Measurements from ENCODE around the gene PSMD9.
"Not testable (repeated sequence)": the region's sequence is repeated elsewhere in the genome, so short reads cannot be mapped to it uniquely, and the experiment has no call there.

Gene PSMD9

GRCh38 chr12:121926874-121927706 is 38.5 kb downstream of the PSMD9 start:
- no peak for DNase-seq

DNA sequence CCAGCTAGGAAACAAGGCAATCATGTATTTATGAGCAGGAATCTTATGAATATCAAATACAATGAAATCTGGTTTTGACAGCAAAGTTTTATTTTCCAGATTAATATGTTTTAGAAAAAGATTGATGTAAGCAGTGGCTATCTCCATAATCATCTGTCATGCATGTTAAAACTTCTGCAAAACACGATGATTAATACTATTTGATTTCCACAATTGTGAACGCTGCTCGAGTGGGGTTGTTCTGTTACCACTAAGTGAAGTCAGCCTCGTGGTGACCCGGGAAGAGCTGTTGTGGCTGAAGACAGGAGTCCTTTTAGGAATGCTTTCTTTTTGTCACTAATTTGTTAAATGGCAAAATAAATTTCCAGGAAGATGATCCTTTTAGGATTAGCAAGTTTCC is 39.2 kb downstream of the PSMD9 start:
- DNase-seq, result no peak

GRCh38 chr12:121929545-121929944 is 41.0 kb downstream of the PSMD9 start:
- DNase-seq, result not testable (repeated sequence)

DNA sequence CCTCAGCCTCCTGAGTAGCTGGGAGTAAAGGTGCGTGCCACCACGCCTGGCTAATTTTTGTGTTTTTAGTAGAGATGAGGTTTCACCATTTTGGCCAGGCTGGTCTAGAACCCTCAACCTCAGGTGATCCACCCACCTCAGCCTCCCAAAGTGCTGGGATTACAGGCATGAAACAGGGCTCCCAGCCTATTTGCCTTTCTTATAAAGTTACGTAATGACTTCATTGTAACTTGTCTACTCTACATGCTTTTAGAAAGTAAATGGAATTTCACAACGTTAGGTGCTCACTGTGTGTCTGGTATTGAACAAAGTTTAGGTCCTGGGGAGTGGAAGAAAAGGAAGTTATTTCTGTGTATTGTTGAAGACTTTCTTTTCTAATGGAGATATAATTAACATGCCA is 42.3 kb downstream of the PSMD9 start:
- no peak for DNase-seq

DNA sequence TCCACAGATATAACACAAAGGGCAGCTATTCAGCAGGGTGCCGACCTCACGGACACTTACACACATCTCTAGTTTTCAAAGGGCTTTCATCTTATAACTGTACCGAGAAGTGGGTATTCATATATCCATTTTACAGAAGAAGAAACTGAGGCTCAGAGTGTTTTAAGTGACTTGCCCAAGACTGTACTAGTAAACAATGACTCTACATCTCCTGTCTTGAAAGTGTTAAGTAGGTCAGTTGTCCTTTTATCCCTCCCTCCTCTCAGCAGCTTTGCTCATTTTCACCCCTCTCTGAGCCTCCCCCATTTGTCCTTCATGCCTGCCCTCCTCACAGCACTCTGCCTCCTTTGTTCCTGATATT is 43.6 kb downstream of the PSMD9 start:
- no peak for DNase-seq

- no peak for DNase-seq
Measured at GRCh38 chr12:121932914-121933521, 44.4 kb downstream of the PSMD9 start.

DNA sequence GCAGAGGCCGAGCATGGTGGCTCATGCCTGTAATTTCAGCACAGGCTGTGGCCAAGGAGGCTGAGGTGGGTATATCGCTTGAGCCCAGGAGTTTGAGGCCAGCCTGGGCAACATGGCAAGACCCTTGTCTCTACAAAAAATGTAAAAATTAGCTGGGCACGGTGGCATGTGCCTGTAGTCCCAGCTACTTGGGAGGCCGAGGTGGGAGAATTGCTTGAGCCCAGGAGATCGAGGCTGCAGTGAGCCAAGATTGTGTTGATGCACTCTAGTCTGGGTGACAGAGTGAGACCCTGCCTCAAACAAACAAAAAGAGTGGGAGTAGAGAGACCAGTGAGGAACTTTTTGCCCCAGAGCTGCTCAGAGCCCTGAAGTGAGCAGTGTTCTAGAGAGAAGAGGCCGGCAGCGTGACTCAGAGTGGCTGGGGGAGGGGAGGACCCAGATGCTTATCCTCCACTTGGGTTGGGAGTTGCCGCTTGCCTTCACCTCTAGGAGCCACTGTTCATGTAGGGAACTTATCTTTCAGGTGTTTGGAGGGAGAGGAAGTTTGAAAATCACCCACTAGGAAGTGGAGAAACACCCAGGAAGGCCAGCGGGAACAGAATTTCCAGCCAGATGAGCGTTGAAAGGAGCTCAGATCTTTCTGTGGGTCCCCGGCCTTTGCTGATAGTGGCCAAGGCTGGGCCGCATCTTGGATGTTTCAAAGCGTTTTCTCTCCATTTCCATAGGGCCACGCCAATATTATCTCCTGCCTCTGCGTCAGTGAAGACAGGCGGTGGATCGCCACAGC is 45.1 kb downstream of the PSMD9 start:
- DNase-seq, result no peak

GRCh38 chr12:121934309-121934664 is 45.7 kb downstream of the PSMD9 start:
- no peak for DNase-seq

DNA sequence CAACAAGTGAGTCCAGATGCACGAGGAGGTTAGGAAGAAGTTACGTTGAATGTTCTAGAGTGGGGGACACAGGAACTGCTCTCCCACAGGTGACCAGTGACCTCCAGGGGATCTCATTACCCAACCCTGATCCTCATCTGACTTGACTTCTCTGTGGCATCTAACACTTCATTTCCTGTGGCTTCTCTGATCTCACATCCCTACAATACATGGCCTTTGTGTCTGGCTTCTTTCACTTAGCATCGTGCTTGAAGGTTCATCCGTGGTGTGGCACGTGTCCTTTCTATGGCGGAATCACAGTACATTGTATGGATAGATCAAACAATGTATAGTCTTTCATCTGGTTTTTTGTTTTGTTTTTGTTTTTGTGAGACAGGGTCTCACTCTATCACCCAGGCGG is 49.1 kb downstream of the PSMD9 start:
- DNase-seq, result no peak

- no peak for DNase-seq
Measured at GRCh38 chr12:121939186-121939585, 50.6 kb downstream of the PSMD9 start.

- no peak for DNase-seq
Measured at GRCh38 chr12:121939992-121940766, 51.6 kb downstream of the PSMD9 start.

- no peak for DNase-seq
Measured at GRCh38 chr12:121942145-121942718, 53.6 kb downstream of the PSMD9 start.

DNA sequence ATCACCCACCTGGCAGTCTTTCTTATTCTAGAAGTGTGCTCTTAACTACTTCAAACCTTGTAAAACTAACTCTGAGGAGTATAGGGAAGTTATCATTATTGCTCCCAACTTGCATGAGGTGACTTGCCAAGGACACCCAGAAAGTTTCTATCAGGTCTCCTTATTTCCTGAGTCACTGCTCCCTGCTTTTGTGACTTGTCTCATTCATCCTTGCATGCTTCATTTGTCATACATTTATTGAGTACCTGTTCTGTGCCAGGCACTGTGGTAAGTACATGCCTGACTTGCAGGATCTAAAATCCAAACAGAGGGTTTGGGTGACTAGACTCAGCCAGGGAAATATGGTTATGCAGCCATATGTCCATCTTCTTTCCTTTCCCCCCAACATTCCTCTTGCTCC is 55.3 kb downstream of the PSMD9 start:
- DNase-seq, result no peak

- no peak for DNase-seq
Measured at GRCh38 chr12:121946313-121947025, 57.9 kb downstream of the PSMD9 start.

DNA sequence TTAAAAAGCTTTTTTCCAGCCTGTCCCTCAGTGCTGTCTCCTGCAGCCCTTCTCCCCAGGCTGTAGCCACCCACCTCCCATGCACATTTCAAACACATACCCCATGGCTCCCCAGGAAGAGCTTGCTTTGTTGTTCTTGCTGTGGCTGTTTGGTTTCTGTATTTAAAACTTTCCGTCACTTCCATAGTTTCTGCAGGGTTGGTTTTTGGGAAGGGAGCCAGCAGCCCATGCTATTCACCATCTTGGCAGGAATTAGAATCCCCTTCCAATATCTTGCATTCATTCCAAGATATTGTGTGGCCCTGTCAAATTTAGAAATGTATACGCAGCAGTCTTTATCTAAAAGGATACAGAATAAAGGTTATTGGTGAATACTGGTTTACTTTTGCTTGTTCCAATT is 59.4 kb downstream of the PSMD9 start:
- DNase-seq, result no peak

- DNase-seq, result no peak
Measured at GRCh38 chr12:121949648-121950397, 61.2 kb downstream of the PSMD9 start.

DNA sequence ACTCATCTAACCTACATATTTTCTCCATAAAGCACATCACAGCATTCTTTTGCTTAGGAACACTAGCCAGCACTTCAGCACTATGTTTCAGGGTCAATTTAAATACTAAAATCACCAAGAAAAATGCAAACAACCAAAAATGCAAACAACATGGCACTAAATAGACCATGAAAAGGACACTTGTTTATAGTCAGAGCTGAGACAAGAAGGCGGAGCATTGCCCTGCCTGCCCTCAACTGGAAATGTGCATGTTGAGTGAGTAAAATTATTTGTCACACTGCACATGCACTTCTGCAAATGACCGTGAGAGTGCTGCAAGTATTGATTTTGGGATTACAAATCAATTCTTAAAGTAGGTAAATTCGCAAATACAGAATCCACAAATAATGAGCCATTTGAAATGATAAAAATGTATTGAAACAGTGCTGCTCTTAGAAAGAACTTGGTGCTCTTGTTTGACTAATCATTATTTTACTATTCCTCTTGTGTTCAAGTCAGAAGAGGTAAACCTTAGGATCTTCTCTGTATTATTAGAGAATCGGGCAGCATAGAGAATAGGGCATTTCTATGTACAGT is 64.6 kb downstream of the PSMD9 start:
- DNase-seq, result no peak

DNA sequence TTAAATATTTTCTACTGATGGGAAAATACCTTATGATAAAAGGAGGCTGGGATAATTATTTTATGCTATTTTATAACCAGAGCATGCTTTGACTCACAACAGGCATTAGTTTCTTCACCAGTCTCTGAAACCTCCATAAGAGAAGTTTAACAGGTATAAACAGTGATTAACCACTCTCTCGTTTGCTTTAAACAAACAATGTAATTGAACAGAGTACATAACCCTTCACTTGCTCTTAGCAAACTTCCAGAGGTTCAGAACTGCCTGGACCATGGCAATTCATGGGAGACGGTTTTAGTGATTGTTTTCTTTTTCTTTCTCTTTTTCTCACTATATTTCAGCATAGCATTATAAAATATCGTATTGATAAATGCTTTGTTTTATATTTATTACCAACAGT is 65.1 kb downstream of the PSMD9 start:
- DNase-seq, result no peak

GRCh38 chr12:121955258-121956237 is 67.0 kb downstream of the PSMD9 start:
- DNase-seq, result no peak
